Measurements from ENCODE around the gene INTS15. TPM values are rescaled to one million over a fixed set of nuclear protein-coding genes. Genes with fewer than 3 reads are reported as not detected.

Gene INTS15
- total and polyA plus RNA-seq, 2 experiments from 2014 or later: 7.0 to 27.0 TPM

GRCh38 chr7:6643915-6644625 lies 54.2 kb downstream of the INTS15 start:
- DNase-seq (ENCODE audit: low spot score): no peak
- H3K4me2 ChIP-seq: no peak overlapping the region
- Mint-ChIP-seq H3K27ac (no peak overlapping the region), H3K9me3 (no peaks in the 10 kb centered on the region), H3K4me1 (peaks cover 8% of the 10 kb centered on the region; the same call in 2 of the 3 replicates), H3K36me3 (ENCODE audit: low read depth) (peaks cover 6% of the 10 kb centered on the region), H3K27me3 (ENCODE audit: insufficient read depth, low read depth, poor library complexity) (peaks cover 15% of the 10 kb centered on the region), H3K4me3 (no peak overlapping the region)
- no peaks in the 10 kb centered on the region for H3K79me2 ChIP-seq (replicated peaks; ENCODE audit: insufficient read depth)
- no peak overlapping the region for H2AFZ ChIP-seq
- H3K9me2 ChIP-seq (ENCODE audit: insufficient read depth): no peaks in the 10 kb centered on the region
- no peak overlapping the region for H3K4me3 ChIP-seq
- H3K4me1 ChIP-seq (ENCODE audit: insufficient read depth): no peaks in the 10 kb centered on the region
- ATAC-seq: no peak
- H4K20me1 ChIP-seq (replicated peaks; ENCODE audit: insufficient read depth): no peaks in the 10 kb centered on the region; the same call in 1 of the 2 replicates
- TF ChIP-seq EZH2phosphoT487 (IDR thresholded peaks at IDR 0.05; ENCODE audit: unreplicated experiment) (no peak), NANOG (IDR thresholded peaks at IDR 0.05; ENCODE audit: borderline replicate concordance) (no peak), REST (IDR thresholded peaks at IDR 0.05; ENCODE audit: unreplicated experiment) (no peak), JUNB (IDR thresholded peaks at IDR 0.05; ENCODE audit: unreplicated experiment) (no peak), ETS1 (IDR thresholded peaks at IDR 0.05) (no peak), CTCF (conservative IDR thresholded peaks at IDR 0.05; ENCODE audit: low read depth in 2 of 2) (no peak), EZH2 (IDR thresholded peaks at IDR 0.05; ENCODE audit: low read depth, unreplicated experiment) (no peak), CREB1 (CRISPR knock-in tag; IDR thresholded peaks at IDR 0.05; ENCODE audit: low read depth) (no peak), ZNF462 (CRISPR knock-in tag; IDR thresholded peaks at IDR 0.05) (no peak), STAT1 (IDR thresholded peaks at IDR 0.05; ENCODE audit: unreplicated experiment) (no peak)
- H3F3A ChIP-seq (replicated peaks; ENCODE audit: low read depth): no peaks in the 10 kb centered on the region
- H3K27me3 ChIP-seq (ENCODE audit: insufficient read depth): no peaks in the 10 kb centered on the region
- H3K27ac ChIP-seq (ENCODE audit: low read depth): no peak overlapping the region
- no peaks in the 10 kb centered on the region for H3K36me3 ChIP-seq (ENCODE audit: insufficient read depth)

Data from GM23338 (cell line).